Measurements from ENCODE around the gene USP16. TPM values are rescaled to one million over a fixed set of nuclear protein-coding genes. Genes with fewer than 3 reads are reported as not detected.
"Not testable (repeated sequence)": the region's sequence is repeated elsewhere in the genome, so short reads cannot be mapped to it uniquely, and the experiment has no call there.

USP16 gene
- polyA plus RNA-seq, 2 of the 4 experiments (the other 2 are of a cell fraction), result 23.6 to 40.7 TPM

- Histone ChIP-seq H3K9me3 (no peaks in the 10 kb centered on the region), H3K4me2 (no peak overlapping the region), H3K4me3 (no peak overlapping the region), H3K4me1 (no peaks in the 10 kb centered on the region), H3K27ac (no peak overlapping the region)
- DNase-seq (ENCODE audit: low read depth in 1 of 2, low spot score in 1 of 2) (no peak), FAIRE-seq (no peak), ATAC-seq (no peak)
- ChIA-PET CTCF (no interaction called here), POLR2A (no interaction called here)
- TF ChIP-seq BCL3 (IDR thresholded peaks at IDR 0.05), result no peak
- TF ChIP-seq MAFK (IDR thresholded peaks at IDR 0.05; ENCODE audit: partially characterized antibody), result peak; percentile 63
- TF ChIP-seq HOXB13 (CRISPR knock-in tag; IDR thresholded peaks at IDR 0.05; ENCODE audit: low read depth), result no peak
- 92% methylated on average over 3 of the region's 3 CpGs for WGBS (ENCODE audit: missing lambda C conversion rate)
Measured at GRCh38 chr21:29007135-29007534, 17.3 kb upstream of the USP16 start.

- WGBS (ENCODE audit: missing lambda C conversion rate), result 71% methylated on average over 3 of the region's 3 CpGs
- CTCF ChIA-PET, result interaction anchor here (0.8 kb wide), 1 partner anchor 10 kb away, joined by 3 read pairs; no protein-coding TSS in a partner anchor
Measured at GRCh38 chr21:29007810-29008209, 16.7 kb upstream of the USP16 start.

GRCh38 chr21:29008367-29008766 is 16.1 kb upstream of the USP16 start:
- Histone ChIP-seq H3K4me2 (no peak overlapping the region), H3K4me1 (no peaks in the 10 kb centered on the region), H3K4me3 (no peak overlapping the region), H3K27ac (no peak overlapping the region), H3K9me3 (no peaks in the 10 kb centered on the region)
- FAIRE-seq (no peak), DNase-seq (ENCODE audit: low read depth in 1 of 2, low spot score in 1 of 2) (no peak), ATAC-seq (no peak)
- 88% methylated on average over 3 of the region's 3 CpGs for WGBS (ENCODE audit: missing lambda C conversion rate)
- TF ChIP-seq ZNF302 (CRISPR knock-in tag; IDR thresholded peaks at IDR 0.05) (no peak), MAFK (IDR thresholded peaks at IDR 0.05; ENCODE audit: partially characterized antibody) (no peak), SMC3 (IDR thresholded peaks at IDR 0.05) (no peak), NFE2L2 (conservative IDR thresholded peaks at IDR 0.05; ENCODE audit: low read length) (no peak), RCOR1 (IDR thresholded peaks at IDR 0.05; ENCODE audit: low read depth, low read length) (no peak), JUNB (IDR thresholded peaks at IDR 0.05) (no peak), FOSB (CRISPR knock-in tag; IDR thresholded peaks at IDR 0.05) (no peak), CHD4 (IDR thresholded peaks at IDR 0.05; ENCODE audit: borderline replicate concordance) (no peak), EHF (CRISPR knock-in tag; IDR thresholded peaks at IDR 0.05) (no peak), HOXB5 (CRISPR knock-in tag; IDR thresholded peaks at IDR 0.05) (no peak), ZFP36 (IDR thresholded peaks at IDR 0.05; ENCODE audit: borderline replicate concordance, partially characterized antibody) (no peak), MAX (IDR thresholded peaks at IDR 0.05) (no peak), NR3C1 (IDR thresholded peaks at IDR 0.05) (no peak), CBX2 (IDR thresholded peaks at IDR 0.05; ENCODE audit: borderline replicate concordance, low read depth) (no peak), HDAC2 (IDR thresholded peaks at IDR 0.05) (no peak), POLR2A (IDR thresholded peaks at IDR 0.05; ENCODE audit: low read length) (no peak), TFCP2L1 (CRISPR knock-in tag; IDR thresholded peaks at IDR 0.05) (no peak), MAZ (IDR thresholded peaks at IDR 0.05; ENCODE audit: borderline replicate concordance, low read depth, low read length) (no peak)
- POLR2A ChIA-PET, result interaction anchor here (0.7 kb wide), 1 partner anchor 11 kb away, joined by 3 read pairs; the partner anchor contains the start of gene RWDD2B
- CTCF ChIA-PET, result interaction anchor here (0.8 kb wide), 1 partner anchor 9 kb away, joined by 3 read pairs; no protein-coding TSS in a partner anchor

More at GRCh38 chr21:29007810-29008209, 16.7 kb upstream of the USP16 start:
- POLR2A ChIA-PET, result interaction anchor here (0.7 kb wide), 1 partner anchor 11 kb away, joined by 3 read pairs; the partner anchor contains the start of gene RWDD2B
- no peak overlapping the region for H3K27ac ChIP-seq
- DNase-seq (ENCODE audit: low read depth in 1 of 2, low spot score in 1 of 2), result no peak
- TF ChIP-seq SREBF2 (IDR thresholded peaks at IDR 0.05), result no peak
- TF ChIP-seq NFE2L2 (conservative IDR thresholded peaks at IDR 0.05; ENCODE audit: low read length), result no peak
- no peak for TF ChIP-seq CTCF (IDR thresholded peaks at IDR 0.05)
- no peak for TF ChIP-seq CHD2 (IDR thresholded peaks at IDR 0.05; ENCODE audit: low read length, partially characterized antibody)
- TF ChIP-seq ELK1 (IDR thresholded peaks at IDR 0.05; ENCODE audit: low read depth, low read length), result no peak
- no peak for TF ChIP-seq PBX3 (IDR thresholded peaks at IDR 0.05)
- no peak for TF ChIP-seq RARB (CRISPR knock-in tag; IDR thresholded peaks at IDR 0.05)
- TF ChIP-seq NPAS2 (CRISPR knock-in tag; IDR thresholded peaks at IDR 0.05; ENCODE audit: borderline replicate concordance), result no peak
- TF ChIP-seq FOXS1 (CRISPR knock-in tag; IDR thresholded peaks at IDR 0.05), result no peak
- no peak for TF ChIP-seq HDAC2 (IDR thresholded peaks at IDR 0.05)
- TF ChIP-seq HOXB5 (CRISPR knock-in tag; IDR thresholded peaks at IDR 0.05), result no peak
- no peak for ATAC-seq
- no peak for FAIRE-seq
- no peaks in the 10 kb centered on the region for H3K4me1 ChIP-seq
- no peak overlapping the region for H3K4me2 ChIP-seq
- no peaks in the 10 kb centered on the region for H3K9me3 ChIP-seq
- H3K4me3 ChIP-seq, result no peak overlapping the region

- H3K4me1 ChIP-seq; DNase-seq (ENCODE audit: low read depth in 1 of 2, low spot score in 1 of 2); ATAC-seq; FAIRE-seq; H3K4me3 ChIP-seq; H3K9me3 ChIP-seq; POLR2A ChIA-PET; CTCF ChIA-PET; H3K27ac ChIP-seq; H3K4me2 ChIP-seq: not testable (repeated sequence)
- no CpG with 5 or more reads among the region's 30 CpGs for WGBS (ENCODE audit: missing lambda C conversion rate)
Measured at GRCh38 chr21:29011236-29011635, 13.2 kb upstream of the USP16 start.
